Activated naive CD4-positive, alpha-beta T cell treated with anti-CD3 and anti-CD28 coated beads, Interleukin-2, amount 10 ng/mL, durations not matched to agents 7 days and 5 days (primary cell): Measurements from ENCODE around the gene FAM241B.
A peak's percentile ranks its signal among the peaks of the same experiment; 100 is the strongest.

Source experiments
- CTCF ChIA-PET: fragments of 350-600 bp; sonication (Branson Sonifier 250); formaldehyde crosslinking; loops from one replicate; lab custom pipeline; 2021; ENCODE audit warnings: antibody characterized with exemption; lab: Charles Lee
- DNase-seq: peaks from one replicate; pipeline ENCODE4 v3.0.0-alpha.2; 2020
- H3K27ac Mint-ChIP-seq: one replicate; pipeline ENCODE4 v1.8.0; 2021; ENCODE audit warnings: mild to moderate bottlenecking, moderate library complexity, mixed read lengths
- H3K27me3 Mint-ChIP-seq: one replicate; pipeline ENCODE4 v1.8.0; 2021; ENCODE audit warnings: mild to moderate bottlenecking, mixed read lengths
- H3K36me3 Mint-ChIP-seq: one replicate; pipeline ENCODE4 v1.8.0; 2021; ENCODE audit warnings: mixed read lengths
- H3K4me1 Mint-ChIP-seq: one replicate; pipeline ENCODE4 v1.8.0; 2021; ENCODE audit warnings: mixed read lengths
- H3K4me3 Mint-ChIP-seq: one replicate; pipeline ENCODE4 v1.8.0; 2021; ENCODE audit warnings: mild to moderate bottlenecking, moderate library complexity, mixed read lengths
- H3K9me3 Mint-ChIP-seq: one replicate; pipeline ENCODE4 v1.8.0; 2021; ENCODE audit warnings: mixed read lengths

FAM241B gene

GRCh38 chr10:69629897-69630650 is at the start of gene FAM241B:
FAM241B (plus strand) TSS chr10:69630247; CDS start chr10:69631744, 1,497 bp downstream.
- CTCF ChIA-PET: interaction anchor here (0.5 to 2.9 kb wide), 10 partner anchors 12 to 157 kb away, joined by 3 to 11 read pairs (median 4); no protein-coding TSS in a partner anchor
- H3K27ac Mint-ChIP-seq: no peak within 1 kb of the TSS

GRCh38 chr10:69580435-69580834 is 49.6 kb upstream of the FAM241B start:
- no peak overlapping the region for H3K27ac Mint-ChIP-seq
- peaks cover 64% of the 10 kb centered on the region for H3K27me3 Mint-ChIP-seq
- no peaks in the 10 kb centered on the region for H3K36me3 Mint-ChIP-seq
- H3K9me3 Mint-ChIP-seq: no peaks in the 10 kb centered on the region
- CTCF ChIA-PET: no interaction called here
- no peak for DNase-seq
- no peak overlapping the region for H3K4me3 Mint-ChIP-seq
- H3K4me1 Mint-ChIP-seq: no peaks in the 10 kb centered on the region

More at GRCh38 chr10:69629897-69630650, at the start of gene FAM241B:
- Mint-ChIP-seq H3K27me3 (peaks cover 9% of the 10 kb centered on the region), H3K4me3 (peak within 1 kb of the TSS; percentile 65), H3K4me1 (peaks cover 17% of the 10 kb centered on the region), H3K36me3 (no peaks in the 10 kb centered on the region), H3K9me3 (peaks cover 3% of the 10 kb centered on the region)
- DNase-seq: peak; percentile 88

- no peaks in the 10 kb centered on the region for H3K36me3 Mint-ChIP-seq
- no peak for DNase-seq
- H3K4me3 Mint-ChIP-seq: no peak overlapping the region
- H3K27ac Mint-ChIP-seq: no peak overlapping the region
- CTCF ChIA-PET: interaction anchor here (1.2 kb wide), 1 partner anchor 67 kb away, joined by 3 read pairs; no protein-coding TSS in a partner anchor
- H3K4me1 Mint-ChIP-seq: peaks cover 3% of the 10 kb centered on the region
- peaks cover 42% of the 10 kb centered on the region for H3K27me3 Mint-ChIP-seq
- peaks cover 3% of the 10 kb centered on the region for H3K9me3 Mint-ChIP-seq
Observed at GRCh38 chr10:69583106-69583505, 46.9 kb upstream of the FAM241B start.

- no peak overlapping the region for H3K4me3 Mint-ChIP-seq
- peaks cover 27% of the 10 kb centered on the region for H3K27me3 Mint-ChIP-seq
- no peak overlapping the region for H3K27ac Mint-ChIP-seq
- H3K36me3 Mint-ChIP-seq: no peaks in the 10 kb centered on the region
- no peak for DNase-seq
- peaks cover 15% of the 10 kb centered on the region for H3K4me1 Mint-ChIP-seq
- CTCF ChIA-PET: no interaction called here
- peaks cover 3% of the 10 kb centered on the region for H3K9me3 Mint-ChIP-seq
Observed at GRCh38 chr10:69584624-69585023, 45.4 kb upstream of the FAM241B start.

- H3K9me3 Mint-ChIP-seq: peaks cover 3% of the 10 kb centered on the region
- H3K4me1 Mint-ChIP-seq: peaks cover 15% of the 10 kb centered on the region
- H3K36me3 Mint-ChIP-seq: no peaks in the 10 kb centered on the region
- no peak for DNase-seq
- H3K27ac Mint-ChIP-seq: no peak overlapping the region
- H3K4me3 Mint-ChIP-seq: no peak overlapping the region
- CTCF ChIA-PET: interaction anchor here (1.7 to 1.9 kb wide), 2 partner anchors 44 to 47 kb away, joined by 4 to 5 read pairs; no protein-coding TSS in a partner anchor
- peaks cover 4% of the 10 kb centered on the region for H3K27me3 Mint-ChIP-seq
Observed at GRCh38 chr10:69588358-69588757, 41.7 kb upstream of the FAM241B start.

GRCh38 chr10:69600761-69601330 is 29.2 kb upstream of the FAM241B start:
- no peak overlapping the region for H3K4me3 Mint-ChIP-seq
- no peaks in the 10 kb centered on the region for H3K36me3 Mint-ChIP-seq
- H3K27ac Mint-ChIP-seq: no peak overlapping the region
- peaks cover 50% of the 10 kb centered on the region for H3K27me3 Mint-ChIP-seq
- DNase-seq: no peak
- H3K9me3 Mint-ChIP-seq: no peaks in the 10 kb centered on the region
- no peaks in the 10 kb centered on the region for H3K4me1 Mint-ChIP-seq
- CTCF ChIA-PET: no interaction called here

GRCh38 chr10:69609077-69609476 is 21.0 kb upstream of the FAM241B start:
- H3K4me3 Mint-ChIP-seq: no peak overlapping the region
- no peak overlapping the region for H3K27ac Mint-ChIP-seq
- no peak for DNase-seq
- no peaks in the 10 kb centered on the region for H3K9me3 Mint-ChIP-seq
- CTCF ChIA-PET: interaction anchor here (1.6 kb wide), 1 partner anchor 94 kb away, joined by 4 read pairs; no protein-coding TSS in a partner anchor
- H3K27me3 Mint-ChIP-seq: peaks cover 30% of the 10 kb centered on the region
- no peaks in the 10 kb centered on the region for H3K36me3 Mint-ChIP-seq
- H3K4me1 Mint-ChIP-seq: no peaks in the 10 kb centered on the region

- CTCF ChIA-PET: interaction anchor here (1.2 kb wide), 1 partner anchor 16 kb away, joined by 3 read pairs; no protein-coding TSS in a partner anchor
- Mint-ChIP-seq H3K27me3 (peaks cover 26% of the 10 kb centered on the region), H3K4me3 (no peak overlapping the region), H3K36me3 (no peaks in the 10 kb centered on the region), H3K9me3 (peaks cover 2% of the 10 kb centered on the region), H3K4me1 (no peaks in the 10 kb centered on the region), H3K27ac (no peak overlapping the region)
- no peak for DNase-seq
Observed at GRCh38 chr10:69612760-69613159, 17.3 kb upstream of the FAM241B start.

- CTCF ChIA-PET: interaction anchor here (0.9 to 1.2 kb wide), 3 partner anchors 15 to 38 kb away, joined by 3 read pairs; no protein-coding TSS in a partner anchor
- Mint-ChIP-seq H3K4me1 (no peaks in the 10 kb centered on the region), H3K27me3 (peaks cover 21% of the 10 kb centered on the region), H3K9me3 (peaks cover 2% of the 10 kb centered on the region), H3K27ac (no peak overlapping the region), H3K36me3 (no peaks in the 10 kb centered on the region), H3K4me3 (no peak overlapping the region)
- no peak for DNase-seq
Observed at GRCh38 chr10:69614130-69614529, 15.9 kb upstream of the FAM241B start.

GRCh38 chr10:69616358-69616757 is 13.7 kb upstream of the FAM241B start:
- Mint-ChIP-seq H3K27ac (no peak overlapping the region), H3K27me3 (peaks cover 15% of the 10 kb centered on the region), H3K4me3 (no peak overlapping the region), H3K4me1 (peaks cover 12% of the 10 kb centered on the region), H3K9me3 (peaks cover 4% of the 10 kb centered on the region), H3K36me3 (no peaks in the 10 kb centered on the region)
- no peak for DNase-seq
- CTCF ChIA-PET: interaction anchor here (1.1 kb wide), 1 partner anchor 13 kb away, joined by 3 read pairs; no protein-coding TSS in a partner anchor

GRCh38 chr10:69618746-69619145 is 11.3 kb upstream of the FAM241B start:
- Mint-ChIP-seq H3K36me3 (peaks cover 6% of the 10 kb centered on the region), H3K9me3 (peaks cover 15% of the 10 kb centered on the region), H3K27ac (no peak overlapping the region), H3K4me3 (no peak overlapping the region), H3K4me1 (peaks cover 22% of the 10 kb centered on the region), H3K27me3 (peaks cover 12% of the 10 kb centered on the region)
- CTCF ChIA-PET: interaction anchor here (1.1 to 1.3 kb wide), 3 partner anchors 11 to 103 kb away, joined by 3 to 4 read pairs (median 4); partner anchors contain the start of gene FAM241B
- DNase-seq: no peak

GRCh38 chr10:69619626-69620025 is 10.4 kb upstream of the FAM241B start:
- H3K4me3 Mint-ChIP-seq: no peak overlapping the region
- H3K9me3 Mint-ChIP-seq: peaks cover 21% of the 10 kb centered on the region
- DNase-seq: no peak
- peaks cover 13% of the 10 kb centered on the region for H3K36me3 Mint-ChIP-seq
- CTCF ChIA-PET: interaction anchor here (1.0 to 1.3 kb wide), 4 partner anchors 9 to 182 kb away, joined by 3 to 4 read pairs (median 4); no protein-coding TSS in a partner anchor
- no peak overlapping the region for H3K27ac Mint-ChIP-seq
- H3K27me3 Mint-ChIP-seq: peaks cover 8% of the 10 kb centered on the region
- H3K4me1 Mint-ChIP-seq: peaks cover 30% of the 10 kb centered on the region

GRCh38 chr10:69620625-69621024 is 9.4 kb upstream of the FAM241B start:
- CTCF ChIA-PET: interaction anchor here (1.2 kb wide), 1 partner anchor 8 kb away, joined by 4 read pairs; no protein-coding TSS in a partner anchor
- Mint-ChIP-seq H3K4me3 (no peak overlapping the region), H3K27ac (no peak overlapping the region), H3K36me3 (peaks cover 13% of the 10 kb centered on the region), H3K9me3 (peaks cover 26% of the 10 kb centered on the region), H3K4me1 (peaks cover 37% of the 10 kb centered on the region), H3K27me3 (peaks cover 4% of the 10 kb centered on the region)
- DNase-seq: no peak

GRCh38 chr10:69624245-69624786 is 5.7 kb upstream of the FAM241B start:
- Mint-ChIP-seq H3K4me1 (peaks cover 38% of the 10 kb centered on the region), H3K27ac (peak overlapping the region; percentile 82), H3K9me3 (peaks cover 26% of the 10 kb centered on the region), H3K4me3 (no peak overlapping the region), H3K36me3 (peaks cover 13% of the 10 kb centered on the region), H3K27me3 (peaks cover 9% of the 10 kb centered on the region)
- CTCF ChIA-PET: no interaction called here
- DNase-seq: no peak
